K562 (cell line): ENCODE data around the gene PYGM. TPM values are rescaled to one million over a fixed set of nuclear protein-coding genes. Genes with fewer than 3 reads are reported as not detected.

Experiments used
- ATAC-seq: fragments of 200-7000 bp; cut with Tn5 transposase; 3 replicates; pipeline ENCODE4 v1.9.1; 2020; ENCODE audit warnings: moderate library complexity
- BruUV-seq: library from RNA; stranded (reverse); fragments of 400-500 nt; replicated peaks from 2 replicates; lab custom pipeline; 2021; lab: Mats Ljungman, UMichigan
- CTCF ChIA-PET: fragments of 300-600 bp; formaldehyde crosslinking; extraction: SDS; loops from one replicate; lab custom pipeline; 2021; ENCODE audit warnings: low intra/inter-chr PET ratio; lab: Yijun Ruan, JAX
- POLR2A ChIA-PET: fragments of 300-600, 350-650 bp; sonication (Branson Sonifier 250); formaldehyde crosslinking; extraction: SDS; loops from one replicate; lab custom pipeline; 2021; ENCODE audit warnings: antibody characterized with exemption, inconsistent platforms; lab: Yijun Ruan, JAX
- DNase-seq, 4 experiments: peaks; one replicate each; pipeline versions ENCODE4 v3.0.0 to v3.0.0-alpha.2; 2011 to 2018; ENCODE audit warnings: low spot score in 3 of 4, mixed read lengths in 3 of 4; ENCODE audit errors: extremely low read depth in 1 of 4
- FAIRE-seq: peaks from 2 replicates; lab custom pipeline; 2011; peaks lifted over from hg19 to GRCh38; lab: Jason Lieb, UNC
- H2AFZ ChIP-seq: 2 replicates; pipeline ENCODE4 v1.6.0; 2011; ENCODE audit warnings: low read depth, low read length, control low read depth, inconsistent platforms
- H3K27ac ChIP-seq: fragments of 200-600 bp; 3 replicates; pipeline ENCODE4 v1.8.0; 2011; ENCODE audit warnings: low read depth, mild to moderate bottlenecking, control low read depth, inconsistent platforms, low read length, moderate library complexity, mixed read lengths; ENCODE audit errors: extremely low read depth
- H3K27me3 ChIP-seq, 2 experiments: fragments of 300-600 bp in 1 of 2; 2 replicates in 1 of 2; 3 replicates in 1 of 2; pipeline versions ENCODE4 v1.6.0 to v1.8.0; 2011; ENCODE audit warnings: inconsistent platforms in 2 of 2, low read length in 2 of 2, mild to moderate bottlenecking in 1 of 2, mixed read lengths in 1 of 2, moderate library complexity in 1 of 2; ENCODE audit not compliant: control insufficient read depth in 2 of 2, insufficient read depth in 2 of 2
- H3K36me3 ChIP-seq: fragments of 300-600 bp; 3 replicates; pipeline ENCODE4 v1.8.0; 2011; ENCODE audit warnings: mild to moderate bottlenecking, low read length, inconsistent platforms; ENCODE audit not compliant: control insufficient read depth, insufficient read depth
- H3K4me1 ChIP-seq, 2 experiments: fragments of 200-600 bp in 1 of 2; replicated peaks in 1 of 2; 2 replicates in 1 of 2; 3 replicates in 1 of 2; pipeline versions ENCODE4 v1.5.1 to v1.8.0; 2011; ENCODE audit warnings: inconsistent platforms in 2 of 2, low read length in 2 of 2, mild to moderate bottlenecking in 1 of 2, mixed read lengths in 1 of 2, moderate library complexity in 1 of 2; ENCODE audit not compliant: control insufficient read depth in 2 of 2, insufficient read depth in 2 of 2
- H3K4me2 ChIP-seq: 2 replicates; pipeline ENCODE4 v1.6.1; 2011; ENCODE audit warnings: low read length, control low read depth, inconsistent platforms, mixed read lengths; ENCODE audit not compliant: insufficient read depth
- H3K4me3 ChIP-seq: fragments of 200-600 bp; sonication (generic), shearing (Covaris generic); 2 replicates; pipeline ENCODE4 v1.5.1; 2016; ENCODE audit warnings: control low read depth, inconsistent platforms
- H3K79me2 ChIP-seq: fragments of 200-600 bp; 3 replicates; pipeline ENCODE4 v1.8.0; 2011; ENCODE audit warnings: low read length, inconsistent platforms; ENCODE audit not compliant: control insufficient read depth, insufficient read depth
- H3K9ac ChIP-seq, 2 experiments: 2 replicates each; pipeline versions ENCODE4 v1.6.0 to v1.6.1; 2011; ENCODE audit warnings: low read depth in 2 of 2, low read length in 2 of 2, control low read depth in 1 of 2, inconsistent platforms in 1 of 2, mild to moderate bottlenecking in 1 of 2, mixed read lengths in 1 of 2; ENCODE audit not compliant: insufficient read depth in 1 of 2
- H3K9me1 ChIP-seq: one replicate; pipeline ENCODE4 v1.6.0; 2011; ENCODE audit warnings: inconsistent platforms, mild to moderate bottlenecking, low read length, moderate library complexity; ENCODE audit not compliant: control insufficient read depth, insufficient read depth
- H3K9me3 ChIP-seq: replicated peaks from 2 replicates; pipeline ENCODE4 v1.5.1; 2011; ENCODE audit warnings: low read depth, low read length, inconsistent platforms; ENCODE audit not compliant: control insufficient read depth, insufficient read depth
- H4K20me1 ChIP-seq: replicated peaks from 2 replicates; pipeline ENCODE4 v1.6.1; 2011; ENCODE audit warnings: low read length, inconsistent platforms, mixed read lengths; ENCODE audit not compliant: control insufficient read depth, insufficient read depth
- ATF6 ChIP-seq: sonication (generic); formaldehyde crosslinking; IDR thresholded peaks from 2 replicates; pipeline ENCODE4 v1.4.0; 2020; ENCODE audit warnings: mild to moderate bottlenecking, missing genetic modification reagents
- CBX8 ChIP-seq: fragments of 200-600 bp; sonication (generic); IDR thresholded peaks from 2 replicates; pipeline ENCODE4 v1.6.1; 2012; ENCODE audit warnings: borderline replicate concordance, mixed run types, low read depth, mild to moderate bottlenecking, moderate library complexity, mixed read lengths, low read length, control low read depth, inconsistent platforms; ENCODE audit not compliant: poor library complexity, severe bottlenecking; ENCODE audit errors: extremely low read depth
- CREB1 ChIP-seq, 2 experiments: sonication (generic) in 1 of 2; formaldehyde crosslinking in 1 of 2; IDR thresholded peaks; 2 replicates each; pipeline versions ENCODE4 v1.6.1 to v1.8.0; 2012 to 2022; ENCODE audit warnings: inconsistent platforms in 1 of 2, mild to moderate bottlenecking in 1 of 2, missing genetic modification reagents in 1 of 2, moderate library complexity in 1 of 2
- CREM ChIP-seq: IDR thresholded peaks from 2 replicates; pipeline ENCODE4 v1.6.1; 2014; ENCODE audit warnings: antibody characterized with exemption, low read depth
- CTBP1 ChIP-seq: fragments of 450-650 bp; IDR thresholded peaks from 2 replicates; pipeline ENCODE4 v1.6.1; 2016; ENCODE audit warnings: borderline replicate concordance
- DDX20 ChIP-seq: fragments of 450-650 bp; IDR thresholded peaks from 2 replicates; pipeline ENCODE4 v1.6.1; 2016; ENCODE audit warnings: missing genetic modification characterization, low read depth, mild to moderate bottlenecking, missing compliant biosample characterization, moderate library complexity
- GATA2 ChIP-seq: sonication (generic); formaldehyde crosslinking; IDR thresholded peaks from 2 replicates; pipeline ENCODE4 v1.4.0; 2020; ENCODE audit warnings: mild to moderate bottlenecking, missing genetic modification reagents
- HCFC1 ChIP-seq: IDR thresholded peaks from 2 replicates; pipeline ENCODE4 v1.6.1; 2012; ENCODE audit warnings: low read depth, low read length, improper control_type of control experiment
- HDAC1 ChIP-seq, 2 experiments: fragments of 450-650 bp; IDR thresholded peaks; 2 replicates each; pipeline ENCODE4 v1.6.1; 2016 to 2017; ENCODE audit warnings: inconsistent platforms in 1 of 2, mild to moderate bottlenecking in 1 of 2, moderate library complexity in 1 of 2
- HSF4 ChIP-seq: fragments of 250-450 bp; sonication (Bioruptor Pico); IDR thresholded peaks from 2 replicates; pipeline ENCODE4 v2.1.2; 2022; ENCODE audit warnings: mild to moderate bottlenecking, moderate library complexity, borderline replicate concordance
- MBD2 ChIP-seq: sonication (generic); IDR thresholded peaks from 2 replicates; pipeline ENCODE4 v1.6.1; 2016; ENCODE audit warnings: low read depth, borderline replicate concordance
- MED1 ChIP-seq: sonication (generic); formaldehyde crosslinking; IDR thresholded peaks from 2 replicates; pipeline ENCODE4 v1.8.1; 2023; ENCODE audit warnings: missing genetic modification reagents, borderline replicate concordance
- NKRF ChIP-seq: fragments of 450-650 bp; IDR thresholded peaks from 2 replicates; pipeline ENCODE4 v1.6.1; 2016; ENCODE audit warnings: borderline replicate concordance
- POLR2G ChIP-seq: fragments of 200-400 bp; formaldehyde crosslinking; IDR thresholded peaks from 2 replicates; pipeline ENCODE4 v1.6.1; 2017; ENCODE audit warnings: low read depth, mild to moderate bottlenecking, antibody characterized with exemption, low read length, moderate library complexity
- PRPF4 ChIP-seq: fragments of 200-400 bp; formaldehyde crosslinking; IDR thresholded peaks from one replicate; pipeline ENCODE4 v1.6.1; 2017; ENCODE audit warnings: low read length, low read depth, mild to moderate bottlenecking; ENCODE audit not compliant: insufficient read depth, poor library complexity, severe bottlenecking
- RBFOX2 ChIP-seq: fragments of 200-400 bp; formaldehyde crosslinking; IDR thresholded peaks from 2 replicates; pipeline ENCODE4 v1.6.1; 2017; ENCODE audit warnings: low read depth, mild to moderate bottlenecking, low read length, moderate library complexity
- SREBF1 ChIP-seq: fragments of 150-350 bp; IDR thresholded peaks from 2 replicates; pipeline ENCODE4 v1.6.1; 2014; ENCODE audit warnings: antibody characterized with exemption, low read depth, low read length, borderline replicate concordance
- ZC3H11A ChIP-seq: IDR thresholded peaks from 2 replicates; pipeline ENCODE4 v1.6.1; 2012; ENCODE audit warnings: low read depth, low read length, improper control_type of control experiment
- ZNF311 ChIP-seq: fragments of 250-450 bp; sonication (Bioruptor Pico); IDR thresholded peaks from 2 replicates; pipeline ENCODE4 v1.4.0; 2020; ENCODE audit warnings: mild to moderate bottlenecking, moderate library complexity
- ZNF583 ChIP-seq: fragments of 250-450 bp; sonication (Bioruptor Pico); IDR thresholded peaks from 2 replicates; pipeline ENCODE4 v1.4.0; 2020
- WGBS: fragments of 100-300 bp; shearing (Covaris generic); methylation state at CpG from one replicate; pipeline ENCODE4 v1.1.6; 2016; ENCODE audit warnings: low coverage, mixed read lengths; ENCODE audit not compliant: insufficient coverage; ENCODE audit errors: missing lambda C conversion rate; 5-methylcytosine and 5-hydroxymethylcytosine counted together
- in situ Hi-C: fragments of 300-500 bp; cut with MboI; formaldehyde crosslinking; loops from 4 replicates; pipeline ENCODE4 v1.15.0; 2018; ENCODE audit warnings: inconsistent platforms, mixed read lengths
- intact Hi-C: fragments of 100-400 bp; cut with micrococcal nuclease; formaldehyde crosslinking; loops from 2 replicates; pipeline ENCODE4 v1.14.2; 2022
- polyA plus RNA-seq, 8 experiments: library from polyadenylated mRNA; depleted of rRNA in 4 of 8; stranded (reverse) in 5 of 8; unstranded in 3 of 8; fragments of >200 nt; fragmentation: Nextera tagmentation in 2 of 8; fragmentation: Illumina TruSeq in 1 of 8; extraction: Ambion mirVana in 2 of 8; extraction: Trizol in 1 of 8; gene quantifications; 2 replicates each; pipeline versions ENCODE4 v1.2.1 to v1.2.3, GENCODE V29; 2011 to 2014; ENCODE audit warnings: inconsistent platforms in 1 of 8, missing spikeins in 1 of 8
- total RNA-seq, 7 experiments: library from RNA; depleted of rRNA in 6 of 7; stranded (reverse); fragments of >200 nt in 6 of 7; fragmentation: Illumina TruSeq in 2 of 7; extraction: Trizol in 2 of 7; gene quantifications; 2 replicates each; pipeline versions ENCODE4 v1.2.1 to v1.2.3, GENCODE V29; 2011 to 2021; ENCODE audit warnings: low replicate concordance in 1 of 7

Gene PYGM
- total and polyA plus RNA-seq, 9 of the 15 experiments (the other 6 are each of a cell fraction or from before 2014, with no cell fraction given), result 0.07 to 1.5 (median 0.68) TPM

GRCh38 chr11:64763526-64764039, 3.8 kb upstream of the PYGM start:
- peaks cover 16 to 65% of the 10 kb centered on the region in 2 experiments for H3K4me1 ChIP-seq
- ChIA-PET CTCF (no interaction called here), POLR2A (interaction anchor here (0.9 to 7.9 kb wide), 5 partner anchors 11 to 116 kb away, joined by 3 to 168 read pairs (median 5); partner anchors contain the start of gene SF1)
- peak overlapping the region in 1 of 2 experiments; percentile 66; a peak in 2 of 4 replicates for H3K9ac ChIP-seq
- H3K4me2 ChIP-seq, result no peak overlapping the region
- H3K9me1 ChIP-seq, result peaks cover 10% of the 10 kb centered on the region
- in situ Hi-C loops, result no loop called here
- H3K79me2 ChIP-seq, result peaks cover 14% of the 10 kb centered on the region
- intact Hi-C loops, result no loop called here
- peak; percentile 2 for ATAC-seq
- H3K27me3 ChIP-seq, result no peaks in the 10 kb centered on the region
- H4K20me1 ChIP-seq, result peaks cover 38% of the 10 kb centered on the region
- no peak overlapping the region for H2AFZ ChIP-seq
- WGBS, result 94% methylated on average over 5 of the region's 6 CpGs
- H3K4me3 ChIP-seq, result no peak overlapping the region
- no TSS peak for BruUV-seq
- H3K36me3 ChIP-seq, result peaks cover 66% of the 10 kb centered on the region
- DNase-seq, result peak in 1 of 4 experiments; percentile 4
- no peaks in the 10 kb centered on the region for H3K9me3 ChIP-seq
- peak overlapping the region; percentile 62; the same call in 2 of the 3 replicates for H3K27ac ChIP-seq
- no peak for FAIRE-seq
- no peak for TF ChIP-seq HDAC1 (IDR thresholded peaks at IDR 0.05)
- no peak for TF ChIP-seq CTBP1
- TF ChIP-seq NKRF, result no peak
- TF ChIP-seq RBFOX2, result peak; percentile 52; the same call in 1 of the 2 replicates
- TF ChIP-seq ATF6, result no peak
- no peak for TF ChIP-seq SREBF1
- no peak for TF ChIP-seq ZNF583
- TF ChIP-seq HCFC1, result no peak
- TF ChIP-seq GATA2 (CRISPR knock-in tag), result no peak
- TF ChIP-seq CREB1 (IDR thresholded peaks at IDR 0.05), result no peak
- TF ChIP-seq CREB1 (CRISPR knock-in tag; IDR thresholded peaks at IDR 0.05), result no peak
- no peak for TF ChIP-seq HSF4 (CRISPR knock-in tag)
- no peak for TF ChIP-seq ZNF311 (CRISPR knock-in tag)
- peak; percentile 69 for TF ChIP-seq POLR2G
- TF ChIP-seq CBX8, result no peak
- TF ChIP-seq MBD2, result no peak
- TF ChIP-seq CREM, result no peak
- no peak for TF ChIP-seq DDX20 (tag)
- TF ChIP-seq PRPF4, result no peak
- TF ChIP-seq ZC3H11A, result no peak
- no peak for TF ChIP-seq MED1 (CRISPR knock-in tag)
